Measurements from ENCODE around the gene URB1. TPM values are rescaled to one million over a fixed set of nuclear protein-coding genes. Genes with fewer than 3 reads are reported as not detected.
"Not testable (repeated sequence)": the region's sequence is repeated elsewhere in the genome, so short reads cannot be mapped to it uniquely, and the experiment has no call there.

The URB1 gene
- total and polyA plus RNA-seq, 12 donors, result 5.2 to 31.6 (median 16.1) TPM

- intact Hi-C loops (cut with DNase I), result no loop called here
- H3K27me3 ChIP-seq, result no peaks in the 10 kb centered on the region
- H3K4me3 ChIP-seq, result no peak overlapping the region
- H3K9me3 ChIP-seq (replicated peaks in 1 of 3), result no peaks in the 10 kb centered on the region
- H3K27ac ChIP-seq, result no peak overlapping the region
- WGBS, 4 donors, result 92 to 95% (median 92%) methylated on average over 4 to 9 of the region's 9 CpGs; no CpG with 5 or more reads in 1 of the 4 donors
- DNase-seq, result peak in 2 of 7 donors; percentile 11 to 39
- TF ChIP-seq CTCF (IDR thresholded peaks at IDR 0.05), result no peak
- no peak for TF ChIP-seq POLR2A (IDR thresholded peaks at IDR 0.05)
- H3K36me3 ChIP-seq (replicated peaks in 1 of 2), result peaks cover 0 to 46% of the 10 kb centered on the region in 2 donors
- H3K4me1 ChIP-seq (replicated peaks in 1 of 2), result peaks cover 6 to 7% of the 10 kb centered on the region in 2 donors
Observed at GRCh38 chr21:32311621-32312020, 81.2 kb downstream of the URB1 start.

- intact Hi-C loops (cut with DNase I), result not testable (repeated sequence)
- H3K36me3 ChIP-seq (replicated peaks in 1 of 2), result peaks cover 0 to 39% of the 10 kb centered on the region in 2 donors
Observed at GRCh38 chr21:32310976-32311375, 81.8 kb downstream of the URB1 start.

GRCh38 chr21:32309906-32310460, 82.8 kb downstream of the URB1 start:
- DNase-seq, result peak in 1 of 7 donors; percentile 35
- no peak for TF ChIP-seq CTCF (IDR thresholded peaks at IDR 0.05)
- no peak for TF ChIP-seq POLR2A (IDR thresholded peaks at IDR 0.05)
- no peaks in the 10 kb centered on the region for H3K9me3 ChIP-seq (replicated peaks in 1 of 3)
- H3K27me3 ChIP-seq, result no peaks in the 10 kb centered on the region
- no peak overlapping the region for H3K4me3 ChIP-seq
- H3K27ac ChIP-seq, result no peak overlapping the region
- peaks cover 0 to 29% of the 10 kb centered on the region in 2 donors for H3K36me3 ChIP-seq (replicated peaks in 1 of 2)
- WGBS, 4 donors, result 88 to 93% (median 91%) methylated on average over 7 of the region's 7 CpGs
- intact Hi-C loops (cut with DNase I), result no loop called here
- peaks cover 6 to 7% of the 10 kb centered on the region in 2 donors for H3K4me1 ChIP-seq (replicated peaks in 1 of 2)

More at GRCh38 chr21:32310976-32311375, 81.8 kb downstream of the URB1 start:
- not testable (repeated sequence) for H3K4me3 ChIP-seq; H3K27me3 ChIP-seq; H3K9me3 ChIP-seq (replicated peaks in 1 of 3); H3K4me1 ChIP-seq (replicated peaks in 1 of 2); H3K27ac ChIP-seq
- WGBS, 4 donors, result 92 to 98% (median 93%) methylated on average over 9 of the region's 9 CpGs
- peak in 1 of 7 donors; percentile 33 for DNase-seq

GRCh38 chr21:32308696-32309095, 84.1 kb downstream of the URB1 start:
- Histone ChIP-seq H3K4me1 (replicated peaks in 1 of 2) (peaks cover 6 to 7% of the 10 kb centered on the region in 2 donors), H3K27me3 (no peaks in the 10 kb centered on the region), H3K36me3 (replicated peaks in 1 of 2) (peaks cover 0 to 17% of the 10 kb centered on the region in 2 donors), H3K27ac (peak overlapping the region in 2 of 5 donors; percentile 36 to 56), H3K9me3 (replicated peaks in 1 of 3) (no peaks in the 10 kb centered on the region), H3K4me3 (no peak overlapping the region)
- WGBS, 4 donors, result 58 to 70% (median 69%) methylated on average over 10 of the region's 10 CpGs
- peak in 5 of 7 donors; percentile 44 to 71 (median 63) for DNase-seq
- intact Hi-C loops (cut with DNase I), result no loop called here
- TF ChIP-seq CTCF (IDR thresholded peaks at IDR 0.05) (no peak), POLR2A (IDR thresholded peaks at IDR 0.05) (no peak)

GRCh38 chr21:32307706-32308105, 85.1 kb downstream of the URB1 start:
- Histone ChIP-seq H3K27me3 (no peaks in the 10 kb centered on the region), H3K4me1 (replicated peaks in 1 of 2) (peaks cover 6 to 7% of the 10 kb centered on the region in 2 donors), H3K4me3 (no peak overlapping the region), H3K9me3 (replicated peaks in 1 of 3) (no peaks in the 10 kb centered on the region), H3K36me3 (replicated peaks in 1 of 2) (peaks cover 0 to 11% of the 10 kb centered on the region in 2 donors), H3K27ac (no peak overlapping the region)
- WGBS, 4 donors, result 94 to 99% (median 96%) methylated on average over 4 of the region's 4 CpGs
- no peak for TF ChIP-seq POLR2A (IDR thresholded peaks at IDR 0.05)
- TF ChIP-seq CTCF (IDR thresholded peaks at IDR 0.05), result no peak
- intact Hi-C loops (cut with DNase I), result no loop called here
- peak in 1 of 7 donors; percentile 49 for DNase-seq
